ENCODE measurements around the gene ASGR1.
"Not testable (repeated sequence)": the region's sequence is repeated elsewhere in the genome, so short reads cannot be mapped to it uniquely, and the experiment has no call there.

Gene ASGR1

DNA sequence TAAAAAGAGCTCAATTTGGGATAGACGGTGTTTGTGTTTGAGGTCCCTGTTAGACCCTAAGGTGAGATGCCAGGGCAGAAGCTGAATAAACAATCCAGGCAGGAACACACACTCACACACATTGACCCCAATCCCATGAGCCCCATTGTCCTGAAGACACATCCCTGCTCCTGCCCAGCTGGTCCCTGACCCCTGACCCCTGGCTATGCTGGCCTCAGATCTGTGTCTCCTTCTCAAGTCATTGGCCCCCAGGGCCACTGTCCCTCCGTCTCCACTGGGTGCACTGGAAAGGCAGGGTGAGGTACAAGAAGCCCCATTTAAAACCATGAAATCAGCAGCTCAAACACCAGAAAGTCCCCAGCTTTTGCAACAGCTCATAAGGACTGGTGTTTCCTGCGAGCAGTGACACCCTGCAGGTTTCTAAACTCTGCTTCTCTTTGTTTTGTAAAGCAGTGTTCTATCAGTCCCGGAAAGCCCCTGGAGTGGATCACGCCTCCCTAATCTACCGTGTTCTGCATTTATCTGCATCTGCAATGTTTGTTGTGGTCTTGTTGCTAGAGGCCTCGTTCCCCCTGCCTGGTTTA, 46.6 kb downstream of the ASGR1 start:
- DNase-seq (ENCODE audit: insufficient read length, low spot score): no peak
- FAIRE-seq: no peak
- TF ChIP-seq, protein P1, sequence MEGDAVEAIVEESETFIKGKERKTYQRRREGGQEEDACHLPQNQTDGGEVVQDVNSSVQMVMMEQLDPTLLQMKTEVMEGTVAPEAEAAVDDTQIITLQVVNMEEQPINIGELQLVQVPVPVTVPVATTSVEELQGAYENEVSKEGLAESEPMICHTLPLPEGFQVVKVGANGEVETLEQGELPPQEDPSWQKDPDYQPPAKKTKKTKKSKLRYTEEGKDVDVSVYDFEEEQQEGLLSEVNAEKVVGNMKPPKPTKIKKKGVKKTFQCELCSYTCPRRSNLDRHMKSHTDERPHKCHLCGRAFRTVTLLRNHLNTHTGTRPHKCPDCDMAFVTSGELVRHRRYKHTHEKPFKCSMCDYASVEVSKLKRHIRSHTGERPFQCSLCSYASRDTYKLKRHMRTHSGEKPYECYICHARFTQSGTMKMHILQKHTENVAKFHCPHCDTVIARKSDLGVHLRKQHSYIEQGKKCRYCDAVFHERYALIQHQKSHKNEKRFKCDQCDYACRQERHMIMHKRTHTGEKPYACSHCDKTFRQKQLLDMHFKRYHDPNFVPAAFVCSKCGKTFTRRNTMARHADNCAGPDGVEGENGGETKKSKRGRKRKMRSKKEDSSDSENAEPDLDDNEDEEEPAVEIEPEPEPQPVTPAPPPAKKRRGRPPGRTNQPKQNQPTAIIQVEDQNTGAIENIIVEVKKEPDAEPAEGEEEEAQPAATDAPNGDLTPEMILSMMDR (IDR thresholded peaks at IDR 0.05; ENCODE audit: insufficient read depth, missing control alignments): no peak

DNA sequence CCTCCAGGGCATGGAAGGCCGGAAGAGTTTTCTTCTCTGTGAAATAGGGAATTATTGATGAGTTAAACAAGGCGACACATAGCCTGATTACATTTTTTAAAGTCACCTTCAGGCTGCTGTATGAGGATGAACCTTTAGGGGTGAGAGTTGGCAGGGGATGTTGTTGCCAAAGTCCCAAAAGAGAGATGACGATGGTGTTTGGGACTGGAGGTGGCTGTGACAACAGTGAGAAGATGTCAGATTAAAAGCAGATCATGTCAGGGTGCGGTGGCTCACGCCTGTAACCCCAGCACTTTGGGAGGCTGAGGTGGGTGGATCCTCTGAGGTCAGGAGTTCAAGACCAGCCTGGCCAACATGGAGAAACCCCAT, 47.8 kb downstream of the ASGR1 start:
- TF ChIP-seq, protein P1 (IDR thresholded peaks at IDR 0.05; ENCODE audit: insufficient read depth, missing control alignments): no peak
- FAIRE-seq (no peak), DNase-seq (ENCODE audit: insufficient read length, low spot score) (no peak)

DNA sequence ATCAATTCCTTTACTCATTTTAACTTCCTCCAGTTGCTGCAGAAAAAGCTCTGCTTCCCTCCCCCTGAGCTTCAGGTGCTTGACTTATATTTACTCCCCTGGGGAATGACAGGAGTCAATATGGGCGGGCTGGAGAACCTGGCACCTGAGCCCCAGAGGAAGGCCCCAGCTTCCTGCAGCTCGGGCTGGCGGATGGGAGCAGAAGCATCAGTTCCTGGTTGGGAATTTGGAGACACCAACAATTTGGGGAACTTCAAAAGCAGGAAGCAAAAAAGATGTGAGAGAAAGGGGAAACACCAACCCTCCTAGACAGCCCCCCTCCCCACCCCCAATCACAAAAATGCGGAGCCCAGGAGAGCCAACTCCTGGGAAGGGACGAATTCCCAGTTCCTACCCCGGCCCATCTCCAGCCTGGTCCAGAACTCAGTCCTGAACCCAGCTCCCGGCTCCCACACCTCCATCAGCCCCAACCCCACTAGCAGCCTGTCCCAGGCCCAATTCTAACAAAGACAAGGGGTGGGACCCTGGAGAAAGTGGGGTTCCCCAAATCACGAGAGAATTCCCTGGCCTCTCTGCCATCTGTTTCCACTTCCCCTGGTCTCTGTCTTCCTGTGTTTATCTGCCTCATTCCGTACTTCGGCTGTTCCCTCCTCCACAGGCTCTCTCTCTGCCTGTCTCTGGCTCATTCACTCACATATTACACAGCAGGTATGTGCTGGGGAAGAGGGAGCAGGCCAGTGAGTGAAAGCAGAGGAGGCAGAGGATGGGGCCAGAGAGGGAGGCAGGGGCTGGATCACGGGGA, 48.3 kb downstream of the ASGR1 start:
- DNase-seq (ENCODE audit: insufficient read length, low spot score) (no peak), FAIRE-seq (no peak)
- TF ChIP-seq, protein P1 (IDR thresholded peaks at IDR 0.05; ENCODE audit: insufficient read depth, missing control alignments): no peak

DNA sequence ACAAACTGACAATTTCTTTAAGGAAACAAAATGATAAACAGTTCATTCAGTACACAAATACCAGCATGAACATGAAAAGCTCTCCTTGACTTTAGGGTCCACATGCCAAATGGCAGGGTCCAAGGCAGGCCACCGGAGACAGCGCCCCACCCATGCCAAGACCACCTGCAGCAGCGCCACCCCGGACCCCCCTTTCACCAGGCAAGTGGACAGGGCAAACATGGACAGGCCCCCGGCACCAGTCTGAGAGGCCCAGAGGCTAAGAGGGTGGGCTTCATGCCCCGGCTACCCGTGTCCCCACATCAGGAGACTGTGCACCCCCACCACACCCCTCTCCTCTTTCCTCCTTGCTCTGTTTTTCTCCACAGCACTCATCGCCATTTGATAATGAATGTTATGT, 49.9 kb downstream of the ASGR1 start:
- no peak for FAIRE-seq
- DNase-seq (ENCODE audit: insufficient read length, low spot score): no peak
- TF ChIP-seq, protein P1 (IDR thresholded peaks at IDR 0.05; ENCODE audit: insufficient read depth, missing control alignments): no peak

DNA sequence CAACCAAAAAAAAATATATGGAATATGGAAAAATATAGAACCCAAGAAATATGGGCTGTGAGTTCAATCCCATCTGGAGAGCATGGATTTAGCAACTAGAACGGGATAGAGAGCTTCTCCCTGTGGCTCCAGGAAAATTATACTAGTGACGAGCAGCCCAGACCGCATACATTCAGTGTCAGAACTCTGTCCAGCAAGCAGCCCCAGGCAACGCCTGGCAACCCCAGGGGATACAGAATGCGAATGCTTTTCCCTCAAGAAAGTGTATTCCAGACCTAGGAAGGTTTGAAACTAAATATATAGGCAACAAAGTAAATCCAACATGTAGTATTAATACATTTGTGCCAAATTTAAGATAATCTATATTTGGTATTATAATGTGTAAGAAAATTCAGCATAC, 51.0 kb downstream of the ASGR1 start:
- FAIRE-seq: no peak
- TF ChIP-seq, protein P1 (IDR thresholded peaks at IDR 0.05; ENCODE audit: insufficient read depth, missing control alignments): no peak
- DNase-seq (ENCODE audit: insufficient read length, low spot score): no peak

DNA sequence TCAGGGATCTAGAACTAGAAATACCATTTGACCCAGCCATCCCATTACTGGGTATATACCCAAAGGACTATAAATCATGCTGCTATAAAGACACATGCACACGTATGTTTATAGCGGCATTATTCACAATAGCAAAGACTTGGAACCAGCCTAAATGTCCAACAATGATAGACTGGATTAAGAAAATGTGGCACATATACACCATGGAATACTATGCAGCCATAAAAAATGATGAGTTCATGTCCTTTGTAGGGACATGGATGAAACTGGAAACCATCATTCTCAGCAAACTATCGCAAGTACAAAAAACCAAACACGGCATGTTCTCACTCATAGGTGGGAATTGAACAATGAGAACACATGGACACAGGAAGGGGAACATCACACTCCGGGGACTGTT, 51.7 kb downstream of the ASGR1 start:
- FAIRE-seq; DNase-seq (ENCODE audit: insufficient read length, low spot score): not testable (repeated sequence)

DNA sequence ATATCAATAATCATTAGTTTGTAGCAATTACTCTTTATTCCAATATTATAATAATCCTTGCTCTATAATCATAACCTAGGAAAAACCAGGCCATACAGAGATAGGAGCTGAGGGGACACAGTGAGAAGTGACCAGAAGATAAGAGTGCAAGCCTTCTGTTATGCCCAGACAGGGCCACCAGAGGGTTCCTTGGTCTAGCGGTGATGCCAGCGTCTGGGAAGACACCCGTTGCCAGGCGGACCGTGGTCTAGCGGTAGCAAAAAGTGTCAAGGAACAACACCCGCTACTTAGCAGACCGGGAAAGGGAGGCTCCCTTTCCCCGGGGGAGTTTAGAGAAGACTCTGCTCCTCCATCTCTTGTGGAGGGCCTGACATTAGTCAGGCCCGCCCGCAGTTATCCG, 52.8 kb downstream of the ASGR1 start:
- not testable (repeated sequence) for DNase-seq (ENCODE audit: insufficient read length, low spot score); FAIRE-seq

DNA sequence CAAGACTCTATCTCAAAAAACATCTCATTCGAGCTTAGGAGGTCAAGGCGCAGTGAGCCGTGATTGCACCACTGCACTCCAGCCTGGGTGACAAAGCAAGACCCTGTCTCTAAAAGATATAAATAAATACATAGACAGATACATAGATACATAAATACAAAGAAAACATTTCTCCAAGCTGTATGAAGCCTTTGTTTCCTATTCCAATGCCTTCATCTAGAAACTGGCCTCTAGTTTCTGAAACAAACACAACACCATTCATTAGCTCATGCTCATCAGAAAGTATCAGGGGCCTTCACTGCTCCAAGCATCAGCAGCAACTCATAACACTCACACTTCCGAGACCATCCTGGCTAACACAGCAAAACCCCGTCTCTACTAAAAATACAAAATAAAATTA, 54.2 kb downstream of the ASGR1 start:
- DNase-seq (ENCODE audit: insufficient read length, low spot score) (no peak), FAIRE-seq (no peak)
- TF ChIP-seq, protein P1 (IDR thresholded peaks at IDR 0.05; ENCODE audit: insufficient read depth, missing control alignments): no peak

Measured in D721Med (cell line).